GM19099 (cell line): ENCODE measurements around the gene RLF.

Experiments
- POLR2A ChIP-seq: IDR thresholded peaks from 3 replicates; pipeline ENCODE4 v1.6.1; 2011; ENCODE audit warnings: low read depth; ENCODE audit not compliant: insufficient read length; ENCODE audit errors: extremely low read depth

The RLF gene

DNA sequence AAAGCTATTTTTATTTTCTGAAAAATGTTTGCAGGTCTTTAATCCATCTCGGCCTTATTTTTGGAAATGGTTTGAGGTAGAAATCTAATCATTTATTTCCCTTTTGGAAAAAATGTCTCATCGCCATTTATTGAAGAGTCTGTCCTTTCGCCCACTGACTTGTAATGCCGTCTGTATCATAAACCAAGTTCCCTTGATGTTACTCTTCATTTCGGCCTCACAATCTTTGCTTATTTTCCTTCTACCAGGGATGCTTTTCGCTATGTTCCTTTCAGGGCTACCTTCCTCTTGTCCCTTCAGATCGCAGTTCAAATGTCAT lies 422 bp upstream of the RLF start:
- no peak for TF ChIP-seq POLR2A

DNA sequence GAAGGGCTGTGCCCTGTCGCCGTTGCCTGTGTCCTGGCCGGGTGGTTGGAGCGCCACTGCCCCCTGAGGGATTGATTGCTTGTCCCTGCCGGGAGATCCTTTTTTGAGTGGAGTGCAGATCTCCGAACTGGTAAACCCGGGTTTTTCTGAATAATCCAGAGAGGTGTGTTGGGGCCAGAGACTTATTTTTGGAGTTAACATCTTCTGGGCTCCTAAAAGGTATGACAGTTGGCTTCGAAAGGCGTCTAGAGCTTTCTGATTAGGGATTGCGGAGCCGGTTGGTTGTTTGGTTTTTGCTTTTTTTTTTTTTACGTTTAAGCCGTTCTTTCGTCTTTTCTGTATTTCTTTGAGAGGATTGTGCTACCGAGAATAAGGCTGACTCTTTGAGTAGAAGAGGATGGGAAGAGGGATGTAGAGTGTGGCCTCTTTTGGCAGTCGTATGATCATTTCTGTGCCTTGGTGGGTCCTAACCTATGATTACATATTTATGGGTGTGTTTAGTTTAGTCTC lies 756 bp downstream of the RLF start:
- no peak for TF ChIP-seq POLR2A

DNA sequence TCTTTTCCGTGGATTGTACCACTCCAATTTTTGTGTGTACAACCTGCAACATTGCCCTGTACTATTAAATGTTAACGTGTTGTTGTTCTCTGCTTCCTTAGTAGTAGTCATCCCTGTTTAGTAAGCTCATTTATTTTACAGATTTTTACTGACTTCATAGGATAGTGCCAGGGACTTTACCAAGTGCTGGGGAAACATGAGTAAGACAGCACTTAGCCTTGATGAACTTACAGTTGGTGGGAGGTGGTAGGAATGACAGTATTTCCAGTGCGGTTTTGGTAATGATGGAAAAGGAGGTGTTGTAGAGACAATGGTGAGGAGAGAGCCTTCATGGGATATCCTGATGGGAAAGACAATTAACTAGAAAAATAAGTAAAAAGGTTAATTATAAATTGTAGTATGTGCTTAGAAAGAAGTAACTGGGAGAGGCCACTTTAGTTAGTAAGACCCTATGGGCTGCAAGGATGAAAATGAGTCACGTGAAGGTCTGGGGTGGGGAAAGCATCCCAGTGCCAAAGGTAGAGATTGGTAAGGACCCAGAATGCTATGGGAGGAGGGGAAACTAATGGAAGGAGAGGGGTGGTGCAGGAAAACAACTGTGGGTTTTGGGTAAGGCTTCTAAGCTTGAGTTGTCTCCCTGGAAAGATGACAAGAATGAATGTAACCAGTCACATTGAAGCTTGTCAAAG lies 1.7 kb downstream of the RLF start:
- TF ChIP-seq POLR2A = no peak

DNA sequence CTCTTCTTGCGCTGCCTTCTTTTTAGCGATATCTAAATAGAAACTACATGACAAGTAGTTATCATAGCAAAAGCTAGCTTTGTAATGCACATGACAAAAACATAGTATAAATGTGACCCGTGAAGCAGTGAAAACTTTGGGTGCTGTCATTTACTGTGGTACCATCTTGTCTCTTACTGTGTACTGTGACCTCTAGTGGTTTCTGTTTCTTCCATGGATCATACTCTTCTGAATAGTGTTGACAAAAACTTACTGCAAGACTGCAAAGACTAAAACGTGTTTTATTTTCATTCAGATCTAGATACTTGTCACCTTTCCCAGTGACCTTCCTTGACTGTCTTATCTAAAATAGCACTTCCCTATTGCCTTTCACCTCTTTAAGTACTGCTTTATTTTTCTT lies 6.1 kb downstream of the RLF start:
- no peak for TF ChIP-seq POLR2A

DNA sequence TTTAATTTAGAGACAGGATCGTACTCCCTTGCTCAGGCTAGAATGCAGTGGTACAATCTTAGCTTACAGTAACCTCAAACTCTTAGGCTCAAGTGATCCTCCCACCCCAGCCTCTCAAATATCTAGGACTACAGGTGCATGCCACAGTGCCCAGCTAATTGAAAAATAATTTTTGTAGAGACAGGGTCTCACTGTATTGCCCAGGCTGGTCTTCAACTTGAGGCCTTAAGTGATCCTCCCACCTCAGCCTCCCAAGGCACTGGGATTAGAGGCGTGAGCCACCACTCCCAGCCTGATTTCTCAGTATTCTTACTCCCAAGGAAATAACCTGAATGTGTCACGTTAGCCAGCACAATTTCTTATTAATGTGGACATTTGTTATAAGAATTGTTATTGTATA lies 9.8 kb downstream of the RLF start:
- no peak for TF ChIP-seq POLR2A

DNA sequence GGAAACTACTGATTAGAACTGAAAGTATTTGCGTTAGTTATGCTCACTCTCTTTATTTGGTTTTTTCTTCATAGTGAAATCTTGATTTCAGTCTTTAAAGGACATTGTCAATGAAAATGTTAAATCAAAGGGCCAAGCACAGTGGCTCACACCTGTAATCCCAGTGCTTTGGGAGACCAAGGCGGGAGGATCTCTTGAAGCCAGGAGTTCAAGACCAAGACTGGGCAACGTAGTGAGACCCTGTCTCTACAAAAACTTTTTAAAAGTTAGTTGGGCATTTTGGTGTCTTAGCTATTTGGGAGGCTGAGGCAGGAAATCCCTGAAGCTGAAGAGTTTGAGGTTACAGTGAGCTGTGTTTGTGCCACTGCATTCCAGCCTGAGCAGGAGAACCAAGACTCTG lies 13.6 kb downstream of the RLF start:
- TF ChIP-seq POLR2A = no peak

DNA sequence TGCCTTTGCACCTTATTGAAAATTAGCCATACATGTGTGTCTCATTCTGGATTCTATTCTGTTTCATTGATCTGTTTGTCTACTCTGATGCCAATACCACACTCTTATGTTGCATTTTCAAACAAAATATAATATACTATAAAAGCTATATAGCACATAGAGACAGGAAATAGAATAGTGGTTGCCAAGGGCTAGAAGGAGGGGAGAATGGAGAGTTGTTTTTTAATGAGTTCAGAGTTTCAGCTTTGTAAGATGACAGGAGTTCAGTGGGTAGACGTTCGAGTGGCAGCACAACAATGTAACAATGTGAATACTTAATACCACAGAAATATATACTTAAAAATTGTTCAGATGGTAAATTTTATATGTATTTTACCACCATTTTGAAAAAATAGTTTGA lies 17.0 kb downstream of the RLF start:
- TF ChIP-seq POLR2A = no peak

DNA sequence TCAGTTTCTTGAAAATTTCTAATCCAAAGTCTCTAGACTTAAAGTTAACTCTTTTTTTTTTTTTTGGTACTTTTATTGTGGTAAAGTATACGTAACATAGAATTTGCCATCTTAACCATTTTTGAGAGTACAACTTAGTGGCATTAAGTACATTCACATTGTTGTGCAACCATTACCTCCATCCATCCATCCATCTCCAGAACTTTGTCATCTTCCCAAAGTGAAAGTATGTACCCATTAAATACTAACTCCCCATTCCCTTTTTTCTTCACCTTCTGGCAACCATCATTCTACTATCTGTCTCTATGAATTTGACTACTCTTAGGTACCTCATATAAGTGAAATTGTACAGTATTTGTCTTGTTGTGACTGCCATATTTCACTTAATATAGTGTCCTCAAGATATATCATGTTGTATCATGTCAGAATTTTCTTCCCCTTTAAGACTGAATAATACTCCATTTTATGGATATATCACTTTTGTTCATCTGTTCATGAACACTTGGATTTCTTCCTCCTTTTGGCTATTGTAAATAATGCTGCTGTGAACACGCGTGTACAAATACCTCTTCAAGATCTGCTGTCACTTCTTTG lies 18.4 kb downstream of the RLF start:
- no peak for TF ChIP-seq POLR2A

DNA sequence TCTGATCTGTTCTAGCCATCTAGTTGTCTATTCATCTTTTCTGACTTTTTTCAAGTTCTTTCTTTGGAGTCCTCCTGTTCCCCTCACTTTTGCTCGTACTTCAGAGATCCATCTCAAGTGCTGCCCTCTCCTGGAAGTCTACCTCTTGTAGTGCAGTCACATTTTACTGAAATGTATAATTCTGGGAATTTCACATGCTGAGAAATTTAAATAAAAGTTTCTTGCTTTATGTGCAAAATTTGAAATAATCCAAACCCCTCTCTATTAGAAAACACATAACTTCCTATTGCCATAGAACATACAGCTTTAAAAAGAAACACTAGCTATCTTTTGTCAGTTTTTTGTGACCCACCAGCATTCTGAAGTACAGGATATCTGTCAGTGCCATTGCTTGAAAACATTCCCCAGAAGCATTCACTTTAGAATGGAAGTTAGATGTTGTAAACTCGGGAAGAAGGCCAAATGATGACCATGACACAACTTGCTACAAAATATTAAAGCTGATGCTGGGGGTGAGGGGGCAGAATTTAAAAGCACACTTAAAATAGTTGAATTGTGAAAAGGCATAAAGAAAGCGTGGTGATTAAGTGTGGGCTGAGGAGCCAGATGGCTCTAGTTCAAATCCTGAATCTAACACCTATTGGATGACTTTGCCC lies 22.0 kb downstream of the RLF start:
- no peak for TF ChIP-seq POLR2A

DNA sequence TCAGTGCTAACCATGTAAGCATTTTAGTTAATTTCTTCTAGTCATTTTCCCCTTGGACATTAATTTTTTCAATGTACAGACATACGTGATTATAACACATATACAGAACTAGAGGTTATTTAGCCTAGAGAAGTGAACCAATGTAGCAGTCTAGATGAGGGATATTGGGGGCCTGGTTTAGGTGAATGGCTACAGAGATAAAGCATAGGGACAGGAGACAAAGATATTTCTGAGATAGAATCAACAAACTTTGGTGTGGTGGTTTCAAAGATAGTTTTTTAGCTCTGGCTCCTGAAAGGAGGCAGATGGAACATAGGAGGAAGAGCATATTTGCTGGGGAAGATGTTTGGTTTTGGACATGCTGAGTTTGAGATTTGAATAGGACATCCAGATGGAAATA lies 23.0 kb downstream of the RLF start:
- TF ChIP-seq POLR2A = no peak

DNA sequence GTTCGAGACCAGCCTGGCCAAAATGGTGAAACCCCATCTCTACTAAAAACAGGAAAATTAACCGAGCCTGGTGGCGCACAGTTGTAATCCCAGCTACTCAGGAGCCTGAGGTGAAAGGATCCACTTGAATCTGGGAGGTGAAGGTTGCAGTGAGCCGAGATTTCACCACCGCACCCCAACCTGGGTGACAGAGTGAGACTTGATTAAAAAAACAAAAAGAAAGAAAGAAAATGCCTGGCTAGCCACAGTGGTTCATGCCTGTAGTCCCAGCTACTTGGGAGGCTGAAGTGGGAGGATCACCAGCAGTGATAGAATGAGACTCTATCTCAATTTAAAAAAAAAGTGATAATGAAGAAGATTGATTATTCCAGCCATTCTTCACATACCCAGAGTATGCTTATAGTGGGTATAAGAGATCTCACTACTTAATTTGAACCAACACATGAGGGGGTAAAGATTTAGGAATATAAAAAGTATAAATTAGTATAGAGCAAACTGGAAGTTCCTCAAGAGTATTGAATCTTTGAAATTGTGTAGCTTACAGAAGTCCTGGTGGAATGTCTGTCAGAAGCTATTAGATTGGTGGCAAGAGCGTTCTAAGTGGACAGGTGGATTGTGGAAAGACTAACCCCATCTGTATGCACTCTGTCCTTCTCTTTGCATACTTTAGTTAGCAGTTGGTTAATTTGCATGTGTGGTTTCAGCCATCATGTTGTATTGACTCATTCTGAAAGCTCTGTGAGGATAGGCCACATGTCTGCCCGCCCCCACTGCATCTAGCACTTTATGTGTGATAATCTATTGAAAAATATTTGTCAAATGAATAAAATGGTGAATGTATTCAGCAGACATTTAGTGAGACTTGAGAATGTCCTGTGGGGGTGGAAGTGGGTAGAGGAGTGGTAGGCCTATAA lies 25.0 kb downstream of the RLF start:
- TF ChIP-seq POLR2A = no peak

DNA sequence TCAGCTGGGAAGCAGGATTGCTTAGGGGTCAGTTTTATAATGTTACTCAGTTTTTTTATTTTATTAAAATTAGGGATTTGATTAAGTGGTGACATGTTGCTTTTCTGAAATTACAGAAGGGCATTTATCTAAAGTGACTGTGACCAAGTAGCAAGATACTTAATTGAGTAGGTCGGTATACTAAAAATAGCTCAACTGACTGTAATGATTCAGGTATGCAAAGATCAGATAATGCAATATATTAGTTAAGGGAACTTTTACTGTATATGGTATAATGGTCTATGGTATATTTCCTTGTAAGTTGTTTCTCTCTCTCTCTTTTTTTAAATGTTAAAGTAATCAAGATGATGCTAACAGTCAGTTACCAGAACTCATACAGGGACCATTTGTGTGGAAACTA lies 26.2 kb downstream of the RLF start:
- TF ChIP-seq POLR2A = no peak

DNA sequence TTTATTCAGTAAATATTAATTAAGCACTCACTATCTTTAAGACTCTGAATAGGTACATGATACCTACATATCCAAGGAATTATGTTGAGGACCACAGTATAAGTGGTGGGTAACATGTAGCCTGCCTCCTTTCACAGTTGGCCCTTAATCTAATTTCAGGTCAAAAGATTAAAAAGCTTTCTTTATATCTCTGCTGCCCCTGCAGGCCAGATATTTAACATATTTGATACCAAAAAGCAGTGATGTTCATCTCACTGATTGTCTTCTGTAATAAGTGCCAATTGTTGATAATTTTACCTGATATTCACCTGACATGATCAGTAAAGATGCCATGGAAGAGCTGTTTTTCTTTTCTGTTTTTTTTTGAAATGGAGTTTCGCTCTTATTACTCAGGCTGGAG lies 36.5 kb downstream of the RLF start:
- no peak for TF ChIP-seq POLR2A

DNA sequence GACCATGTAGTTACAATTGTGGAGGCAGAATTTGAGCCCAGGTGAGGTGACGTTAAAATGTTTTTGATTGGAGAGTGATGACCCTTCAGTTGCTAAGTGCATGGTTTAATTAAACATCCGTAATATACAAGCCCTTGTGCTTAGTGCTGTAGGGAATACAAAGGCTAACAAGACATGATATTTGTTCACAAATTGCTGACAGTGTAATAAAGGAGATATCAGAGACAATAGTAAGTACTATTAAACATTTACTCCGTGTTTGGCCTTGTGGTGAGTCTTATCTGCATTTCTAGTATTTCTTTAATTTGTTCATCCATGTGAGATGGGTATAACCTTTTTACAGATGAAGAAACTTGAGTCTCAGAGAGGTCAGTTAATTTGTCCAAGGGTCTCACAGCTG lies 37.9 kb downstream of the RLF start:
- TF ChIP-seq POLR2A = no peak

DNA sequence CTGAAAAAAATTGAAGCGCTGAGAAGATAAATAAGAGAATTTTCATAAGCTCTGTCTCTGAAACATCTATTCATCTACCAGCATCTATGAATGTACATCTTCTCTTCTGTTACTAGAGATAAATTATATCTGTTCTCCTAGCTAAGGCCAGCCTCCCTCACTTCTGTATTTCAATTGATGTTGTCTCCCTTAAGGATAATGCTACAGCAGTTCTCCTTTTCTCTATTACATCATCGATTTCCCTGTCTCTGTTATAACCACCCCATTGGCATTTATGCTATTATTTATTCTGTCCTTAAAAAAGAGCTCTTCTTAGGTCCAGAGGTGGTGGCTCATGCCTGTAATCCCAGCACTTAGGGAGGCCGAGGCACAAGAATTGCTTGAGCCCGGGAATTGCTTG lies 43.7 kb downstream of the RLF start:
- no peak for TF ChIP-seq POLR2A

DNA sequence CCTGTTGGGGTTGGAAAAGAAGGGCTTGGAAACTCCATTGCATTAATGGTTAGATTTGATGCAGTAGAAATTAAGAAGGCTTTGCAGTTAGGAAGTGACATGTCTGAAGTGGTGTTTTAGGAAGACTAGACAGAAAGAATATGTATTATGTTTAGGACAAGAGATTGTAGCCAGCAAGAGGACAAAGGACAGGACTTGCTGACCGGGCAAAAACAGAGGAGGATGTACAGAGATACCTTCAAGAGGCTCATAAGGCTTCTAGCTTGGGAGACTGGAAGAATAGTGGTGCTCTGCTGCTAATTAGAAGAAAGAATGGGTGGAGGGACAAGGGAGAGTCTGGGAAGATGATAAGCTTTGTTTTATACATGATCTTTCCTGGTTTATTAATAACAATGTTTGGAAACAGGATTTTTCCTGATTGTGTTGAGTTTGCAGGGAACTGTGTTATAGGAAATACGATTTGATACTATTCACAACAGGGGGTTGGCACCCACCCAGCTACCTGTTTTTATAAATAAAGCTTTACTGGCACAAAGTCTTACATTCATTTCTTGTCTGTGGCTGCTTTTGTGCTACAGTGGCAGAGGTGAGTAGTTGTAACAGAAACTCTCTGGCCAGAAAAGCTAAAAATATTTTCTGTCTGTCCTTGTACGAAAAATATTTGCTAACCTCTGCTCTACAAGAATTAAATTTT lies 49.5 kb downstream of the RLF start:
- no peak for TF ChIP-seq POLR2A

DNA sequence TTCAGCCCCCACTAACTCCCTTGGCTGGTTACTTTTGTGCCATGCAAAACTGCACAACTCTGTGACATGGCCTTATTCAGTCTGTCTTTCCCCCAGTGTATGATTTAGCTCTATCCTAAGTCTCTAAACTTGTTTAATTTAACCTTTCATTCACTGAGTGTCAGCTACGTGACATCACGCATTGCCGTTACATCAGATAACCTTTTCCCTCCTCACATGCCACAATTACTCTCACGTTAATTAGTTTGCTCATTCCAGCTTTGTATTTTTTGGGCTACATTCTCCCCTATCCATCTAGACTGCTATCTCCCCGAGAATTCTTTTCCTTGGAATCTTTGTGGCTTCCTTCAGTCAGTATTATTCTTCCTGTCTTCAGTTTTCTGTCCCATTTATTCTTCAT lies 57.1 kb downstream of the RLF start:
- no peak for TF ChIP-seq POLR2A
